A673 (cell line): ENCODE data around the gene PARD6B. TPM values are rescaled to one million over a fixed set of nuclear protein-coding genes. Genes with fewer than 3 reads are reported as not detected.

Experiments
- BruUV-seq: library from RNA; stranded (reverse); fragments of 400-500 nt; replicated peaks from 2 replicates; lab custom pipeline; 2021; lab: Mats Ljungman, UMichigan
- CTCF ChIA-PET: fragments of 300-600 bp; sonication (Branson Sonifier 250); formaldehyde crosslinking; loops from one replicate; lab custom pipeline; 2022; ENCODE audit warnings: antibody characterized with exemption; lab: Charles Lee
- POLR2A ChIA-PET: fragments of 300-600 bp; sonication (Branson Sonifier 250); formaldehyde crosslinking; loops from one replicate; lab custom pipeline; 2022; ENCODE audit warnings: antibody characterized with exemption; ENCODE audit not compliant: low non-redundant PET; lab: Charles Lee
- DNase-seq: peaks from one replicate; pipeline ENCODE4 v3.0.0-alpha.2; 2015; ENCODE audit warnings: low spot score
- H3K27ac ChIP-seq: fragments of 200-600 bp; sonication (generic); 2 replicates; pipeline ENCODE4 v1.5.1; 2016; ENCODE audit warnings: mixed run types, low read depth, mild to moderate bottlenecking, mixed read lengths, antibody characterized with exemption, low read length; ENCODE audit not compliant: poor library complexity, severe bottlenecking
- H3K27me3 ChIP-seq: fragments of 200-600 bp; sonication (generic); replicated peaks from 2 replicates; pipeline ENCODE4 v1.6.1; 2017; ENCODE audit warnings: mixed run types, low read depth, mild to moderate bottlenecking, mixed read lengths, antibody characterized with exemption, low read length; ENCODE audit not compliant: insufficient read depth, poor library complexity
- H3K36me3 ChIP-seq: fragments of 200-600 bp; sonication (generic); 2 replicates; pipeline ENCODE4 v1.6.1; 2016; ENCODE audit warnings: mixed run types, mild to moderate bottlenecking, mixed read lengths, antibody characterized with exemption, low read length; ENCODE audit not compliant: insufficient read depth, poor library complexity, severe bottlenecking
- H3K4me1 ChIP-seq: fragments of 200-600 bp; sonication (generic); 2 replicates; pipeline ENCODE4 v1.6.1; 2017; ENCODE audit warnings: mixed run types, mild to moderate bottlenecking, mixed read lengths, antibody characterized with exemption, low read length; ENCODE audit not compliant: insufficient read depth, poor library complexity, severe bottlenecking
- H3K4me3 ChIP-seq: fragments of 200-600 bp; sonication (generic); 2 replicates; pipeline ENCODE4 v1.5.1; 2016; ENCODE audit warnings: low read depth, mixed run types, mild to moderate bottlenecking, mixed read lengths, low read length; ENCODE audit not compliant: poor library complexity, severe bottlenecking
- H3K9me3 ChIP-seq: fragments of 200-600 bp; sonication (generic); 2 replicates; pipeline ENCODE4 v1.6.1; 2016; ENCODE audit warnings: mixed run types, low read depth, mild to moderate bottlenecking, mixed read lengths, antibody characterized with exemption, low read length; ENCODE audit not compliant: poor library complexity, severe bottlenecking
- CTCF ChIP-seq: fragments of 300-800, 200-600 bp; sonication (generic); conservative IDR thresholded peaks from 2 replicates; pipeline ENCODE4 v1.5.1; 2017; ENCODE audit warnings: low read depth, mild to moderate bottlenecking, antibody characterized with exemption, low read length, moderate library complexity, mixed read lengths
- EZH2 ChIP-seq: fragments of 200-600 bp; sonication (generic); IDR thresholded peaks from 2 replicates; pipeline ENCODE4 v1.6.1; 2017; ENCODE audit warnings: borderline replicate concordance, low read depth, mild to moderate bottlenecking, mixed read lengths, antibody characterized with exemption, low read length; ENCODE audit not compliant: poor library complexity, severe bottlenecking
- intact Hi-C: fragments of 100-400 bp; cut with micrococcal nuclease; formaldehyde crosslinking; loops from one replicate; pipeline ENCODE4 v1.10.0; 2022; ENCODE audit not compliant: unreplicated experiment
- total RNA-seq: library from RNA; stranded (reverse); gene quantifications from 2 replicates; pipeline ENCODE4 v1.2.3, GENCODE V29; 2021

Gene PARD6B
- total RNA-seq, 1 experiment from 2014 or later = 28.1 TPM

GRCh38 chr20:50704514-50704913, 26.9 kb upstream of the PARD6B start:
- DNase-seq = no peak
- no TSS peak for BruUV-seq
- no peaks in the 10 kb centered on the region for H3K9me3 ChIP-seq
- CTCF ChIA-PET = no interaction called here
- no peak overlapping the region for H3K4me3 ChIP-seq
- H3K36me3 ChIP-seq = no peaks in the 10 kb centered on the region
- no peaks in the 10 kb centered on the region for H3K27me3 ChIP-seq
- no peak overlapping the region for H3K27ac ChIP-seq
- peaks cover 5% of the 10 kb centered on the region for H3K4me1 ChIP-seq
- POLR2A ChIA-PET = no interaction called here
- no peak for TF ChIP-seq CTCF
- intact Hi-C loops = no loop called here

GRCh38 chr20:50704971-50705370, 26.4 kb upstream of the PARD6B start:
- no peaks in the 10 kb centered on the region for H3K9me3 ChIP-seq
- BruUV-seq = no TSS peak
- H3K4me1 ChIP-seq = peaks cover 5% of the 10 kb centered on the region
- intact Hi-C loops = no loop called here
- H3K27ac ChIP-seq = no peak overlapping the region
- no peaks in the 10 kb centered on the region for H3K36me3 ChIP-seq
- CTCF ChIA-PET = no interaction called here
- no peaks in the 10 kb centered on the region for H3K27me3 ChIP-seq
- no peak overlapping the region for H3K4me3 ChIP-seq
- POLR2A ChIA-PET = no interaction called here
- no peak for DNase-seq
- no peak for TF ChIP-seq CTCF
- TF ChIP-seq EZH2 = no peak

DNA sequence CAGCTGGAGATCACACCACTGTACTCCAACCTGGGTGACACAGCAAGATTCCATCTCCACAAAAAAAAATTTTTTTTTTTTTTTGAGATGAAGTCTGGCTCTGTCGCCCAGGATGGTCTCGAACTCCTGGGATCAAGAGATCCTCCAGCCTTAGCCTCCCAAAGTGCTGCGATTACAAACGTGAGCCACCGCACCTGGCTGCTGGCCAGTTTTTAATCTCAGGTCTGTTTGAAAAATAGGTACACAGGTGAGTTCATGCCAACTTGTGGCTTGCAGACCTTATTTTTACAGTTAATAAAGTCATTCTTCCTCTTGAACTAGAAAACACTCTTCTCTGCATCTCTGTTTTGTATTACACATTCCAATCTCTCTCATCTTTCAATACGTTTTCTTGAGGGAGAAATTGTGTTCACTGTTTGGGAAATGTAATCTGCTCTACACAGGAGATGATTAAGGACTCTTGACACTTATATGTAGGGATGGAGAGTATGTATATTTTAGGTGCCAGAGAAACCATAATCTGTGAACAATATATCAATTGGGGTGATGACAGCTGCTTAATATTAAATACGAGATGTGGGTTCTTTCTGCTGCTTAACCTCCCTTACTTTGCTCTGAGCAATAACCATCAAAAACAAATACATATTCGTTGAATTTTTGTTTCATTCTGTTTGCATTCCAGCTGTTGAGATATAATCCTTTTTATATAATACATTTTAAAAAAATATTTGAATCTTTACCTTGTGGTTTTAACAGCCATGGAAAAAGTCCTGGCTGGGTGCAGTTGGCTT, 22.3 kb upstream of the PARD6B start:
- ChIA-PET CTCF (no interaction called here), POLR2A (no interaction called here)
- no peaks in the 10 kb centered on the region for H3K36me3 ChIP-seq
- BruUV-seq = no TSS peak
- no peak overlapping the region for H3K27ac ChIP-seq
- no peaks in the 10 kb centered on the region for H3K27me3 ChIP-seq
- no peak overlapping the region for H3K4me3 ChIP-seq
- peaks cover 5% of the 10 kb centered on the region for H3K4me1 ChIP-seq
- TF ChIP-seq EZH2 (no peak), CTCF (no peak)
- H3K9me3 ChIP-seq = no peaks in the 10 kb centered on the region
- no peak for DNase-seq
- intact Hi-C loops = no loop called here
